Loucy (cell line): Measurements from ENCODE around the gene OSBPL9.

Experiments
- H2AFZ ChIP-seq: fragments of 200-600 bp; sonication (generic); 2 replicates; pipeline ENCODE4 v1.6.0; 2016; ENCODE audit warnings: antibody characterized with exemption, mild to moderate bottlenecking, low read length, moderate library complexity
- H3F3A ChIP-seq: fragments of 200-600 bp; 2 replicates; pipeline ENCODE4 v1.6.0; 2016; ENCODE audit warnings: antibody characterized with exemption, low read depth, mild to moderate bottlenecking
- H3K27me3 ChIP-seq: fragments of 200-600 bp; sonication (generic); 2 replicates; pipeline ENCODE4 v1.6.1; 2014; ENCODE audit warnings: low read length, mild to moderate bottlenecking; ENCODE audit not compliant: insufficient read depth, poor library complexity, severe bottlenecking
- H3K36me3 ChIP-seq: fragments of 200-600 bp; sonication (generic); 2 replicates; pipeline ENCODE4 v1.6.1; 2016; ENCODE audit warnings: low read length; ENCODE audit not compliant: insufficient read depth
- H3K4me1 ChIP-seq: fragments of 200-600 bp; sonication (generic); 2 replicates; pipeline ENCODE4 v1.5.1; 2014; ENCODE audit warnings: low read length, mild to moderate bottlenecking; ENCODE audit not compliant: insufficient read depth, poor library complexity, severe bottlenecking
- H3K4me2 ChIP-seq: fragments of 200-600 bp; sonication (generic); 2 replicates; pipeline ENCODE4 v1.6.0; 2014; ENCODE audit warnings: antibody characterized with exemption, low read length, low read depth, mild to moderate bottlenecking; ENCODE audit not compliant: poor library complexity, severe bottlenecking
- H3K4me3 ChIP-seq: fragments of 200-600 bp; sonication (generic); 2 replicates; pipeline ENCODE4 v1.5.1; 2014; ENCODE audit warnings: low read length, mild to moderate bottlenecking, mixed read lengths; ENCODE audit not compliant: poor library complexity, severe bottlenecking
- H3K79me2 ChIP-seq: fragments of 200-600 bp; sonication (generic); 2 replicates; pipeline ENCODE4 v1.6.1; 2014; ENCODE audit warnings: low read length; ENCODE audit not compliant: insufficient read depth
- H3K9ac ChIP-seq: fragments of 200-600 bp; sonication (generic); 2 replicates; pipeline ENCODE4 v1.6.0; 2014; ENCODE audit warnings: mild to moderate bottlenecking, low read depth, low read length, moderate library complexity; ENCODE audit not compliant: poor library complexity, severe bottlenecking
- H3K9me2 ChIP-seq: fragments of 200-600 bp; sonication (generic); replicated peaks from 2 replicates; pipeline ENCODE4 v1.6.1; 2016; ENCODE audit warnings: low read depth, low read length, mixed read lengths
- H3K9me3 ChIP-seq: fragments of 200-600 bp; sonication (generic); 2 replicates; pipeline ENCODE4 v1.6.1; 2014; ENCODE audit warnings: mild to moderate bottlenecking, antibody characterized with exemption, low read length, low read depth; ENCODE audit not compliant: insufficient read depth
- H4K20me1 ChIP-seq: fragments of 200-600 bp; sonication (generic); 2 replicates; pipeline ENCODE4 v1.6.0; 2014; ENCODE audit warnings: antibody characterized with exemption, low read length, mild to moderate bottlenecking; ENCODE audit not compliant: insufficient read depth, poor library complexity, severe bottlenecking
- EZH2phosphoT487 ChIP-seq: fragments of 200-600 bp; IDR thresholded peaks from 2 replicates; pipeline ENCODE4 v1.6.1; 2018; ENCODE audit warnings: antibody characterized with exemption, mild to moderate bottlenecking, moderate library complexity, borderline replicate concordance
- TF ChIP-seq, protein P1 (sequence below): fragments of 200-600 bp; sonication (generic); conservative IDR thresholded peaks from 2 replicates; pipeline ENCODE4 v1.5.1; 2014; ENCODE audit warnings: mild to moderate bottlenecking, antibody characterized with exemption, low read length

The OSBPL9 gene

DNA sequence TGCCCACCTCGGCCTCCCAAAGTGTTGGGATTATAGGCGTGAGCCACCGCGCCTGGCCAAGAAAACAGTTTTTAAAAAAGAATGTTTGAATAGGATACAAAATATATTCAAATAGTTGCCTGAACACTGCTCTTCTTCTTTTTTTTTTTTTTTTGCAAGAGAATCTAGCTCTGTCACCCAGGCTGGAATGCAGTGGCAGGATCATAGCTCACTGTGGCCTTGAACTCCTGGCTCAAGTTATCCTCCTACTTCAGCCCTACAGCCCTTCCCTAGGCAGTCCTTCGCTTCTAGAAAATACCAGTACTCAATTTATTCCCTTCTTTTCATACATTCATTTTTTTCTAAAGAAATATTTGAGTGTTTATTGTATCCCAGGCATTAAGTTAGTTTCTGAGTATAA, 67.9 kb downstream of the OSBPL9 start:
- H3K36me3 ChIP-seq: no peaks in the 10 kb centered on the region
- no peak overlapping the region for H3K4me2 ChIP-seq
- H3K4me1 ChIP-seq: peaks cover 10% of the 10 kb centered on the region
- peaks cover 20% of the 10 kb centered on the region; the same call in 1 of the 2 replicates for H3K79me2 ChIP-seq
- no peak overlapping the region for H3K4me3 ChIP-seq
- H3K9me2 ChIP-seq: no peaks in the 10 kb centered on the region
- TF ChIP-seq, protein P1, sequence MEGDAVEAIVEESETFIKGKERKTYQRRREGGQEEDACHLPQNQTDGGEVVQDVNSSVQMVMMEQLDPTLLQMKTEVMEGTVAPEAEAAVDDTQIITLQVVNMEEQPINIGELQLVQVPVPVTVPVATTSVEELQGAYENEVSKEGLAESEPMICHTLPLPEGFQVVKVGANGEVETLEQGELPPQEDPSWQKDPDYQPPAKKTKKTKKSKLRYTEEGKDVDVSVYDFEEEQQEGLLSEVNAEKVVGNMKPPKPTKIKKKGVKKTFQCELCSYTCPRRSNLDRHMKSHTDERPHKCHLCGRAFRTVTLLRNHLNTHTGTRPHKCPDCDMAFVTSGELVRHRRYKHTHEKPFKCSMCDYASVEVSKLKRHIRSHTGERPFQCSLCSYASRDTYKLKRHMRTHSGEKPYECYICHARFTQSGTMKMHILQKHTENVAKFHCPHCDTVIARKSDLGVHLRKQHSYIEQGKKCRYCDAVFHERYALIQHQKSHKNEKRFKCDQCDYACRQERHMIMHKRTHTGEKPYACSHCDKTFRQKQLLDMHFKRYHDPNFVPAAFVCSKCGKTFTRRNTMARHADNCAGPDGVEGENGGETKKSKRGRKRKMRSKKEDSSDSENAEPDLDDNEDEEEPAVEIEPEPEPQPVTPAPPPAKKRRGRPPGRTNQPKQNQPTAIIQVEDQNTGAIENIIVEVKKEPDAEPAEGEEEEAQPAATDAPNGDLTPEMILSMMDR: no peak
- no peak for TF ChIP-seq EZH2phosphoT487
- no peaks in the 10 kb centered on the region for H4K20me1 ChIP-seq
- H3K27me3 ChIP-seq: no peaks in the 10 kb centered on the region
- H2AFZ ChIP-seq: no peak overlapping the region
- H3K9me3 ChIP-seq: no peaks in the 10 kb centered on the region
- H3F3A ChIP-seq: no peaks in the 10 kb centered on the region
- no peak overlapping the region for H3K9ac ChIP-seq

- Histone ChIP-seq H3F3A (no peaks in the 10 kb centered on the region), H3K79me2 (peaks cover 24% of the 10 kb centered on the region; the same call in 1 of the 2 replicates), H3K4me2 (no peak overlapping the region), H3K4me1 (peaks cover 10% of the 10 kb centered on the region), H3K36me3 (no peaks in the 10 kb centered on the region), H3K9me3 (no peaks in the 10 kb centered on the region), H4K20me1 (no peaks in the 10 kb centered on the region), H2AFZ (no peak overlapping the region), H3K9me2 (no peaks in the 10 kb centered on the region), H3K9ac (no peak overlapping the region), H3K27me3 (no peaks in the 10 kb centered on the region), H3K4me3 (no peak overlapping the region)
- no peak for TF ChIP-seq EZH2phosphoT487
- TF ChIP-seq, protein P1: no peak
Observed at GRCh38 chr1:51686450-51686849, 69.6 kb downstream of the OSBPL9 start.

DNA sequence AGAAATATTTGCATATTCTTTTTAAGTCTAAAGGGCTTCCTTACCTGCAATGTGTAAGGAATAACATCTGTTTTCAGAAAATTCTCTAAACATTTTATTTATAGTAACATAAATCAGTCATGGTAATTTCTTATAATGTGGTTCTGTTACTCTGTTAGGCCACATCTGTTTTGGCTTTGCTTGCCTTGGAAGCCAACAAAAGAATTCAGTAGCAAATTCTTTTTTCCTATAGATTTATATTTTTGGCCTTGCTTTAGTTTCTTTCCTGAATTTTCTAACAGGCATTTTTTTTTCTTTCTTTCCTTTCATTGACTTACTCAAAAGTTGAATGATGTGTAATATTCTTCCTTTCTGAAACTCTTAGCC, 72.2 kb downstream of the OSBPL9 start:
- no peaks in the 10 kb centered on the region for H3K9me3 ChIP-seq
- H3K9me2 ChIP-seq: no peaks in the 10 kb centered on the region
- no peak overlapping the region for H2AFZ ChIP-seq
- no peaks in the 10 kb centered on the region for H3K27me3 ChIP-seq
- TF ChIP-seq EZH2phosphoT487: no peak
- TF ChIP-seq, protein P1: no peak
- H4K20me1 ChIP-seq: no peaks in the 10 kb centered on the region
- H3K4me1 ChIP-seq: peaks cover 10% of the 10 kb centered on the region
- no peak overlapping the region for H3K9ac ChIP-seq
- peaks cover 32% of the 10 kb centered on the region; the same call in 1 of the 2 replicates for H3K79me2 ChIP-seq
- no peaks in the 10 kb centered on the region for H3F3A ChIP-seq
- H3K4me2 ChIP-seq: no peak overlapping the region
- H3K36me3 ChIP-seq: no peaks in the 10 kb centered on the region
- no peak overlapping the region for H3K4me3 ChIP-seq
